22Rv1 (cell line): Measurements from ENCODE around the gene STRIP1.

Experiments
- CTCF ChIP-seq: fragments of 450-650 bp; IDR thresholded peaks from 2 replicates; pipeline ENCODE4 v1.5.1; 2017; ENCODE audit warnings: mild to moderate bottlenecking
- ZFX ChIP-seq: fragments of 450-650 bp; IDR thresholded peaks from 2 replicates; pipeline ENCODE4 v1.6.1; 2017; ENCODE audit warnings: antibody characterized with exemption, borderline replicate concordance

DNA sequence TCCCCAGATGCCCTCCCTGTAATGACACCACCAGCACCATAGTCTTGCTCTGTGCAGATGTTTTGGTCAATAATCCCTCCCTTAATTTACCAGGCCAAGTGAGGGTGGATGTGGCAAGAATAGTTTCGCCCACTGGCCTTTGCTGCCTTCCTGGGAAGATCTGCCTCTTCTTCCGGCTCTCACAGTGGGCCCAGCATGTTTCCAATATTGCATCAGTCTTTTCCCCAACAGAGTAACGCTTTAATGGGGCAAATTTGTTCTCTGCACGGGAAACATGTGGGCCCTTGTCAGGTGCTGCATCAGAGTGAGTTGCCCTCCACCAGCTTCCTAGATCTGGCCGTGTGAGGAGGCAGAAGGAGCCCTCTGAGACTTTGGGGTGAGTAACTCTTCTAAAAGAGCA is 48.1 kb downstream of the STRIP1 start:
- TF ChIP-seq CTCF (no peak), ZFX (no peak)
